Trophoblast cell (in vitro differentiated cells and primary cell): ENCODE results near the gene FBXO10.

Source experiments
- DNase-seq, 2 donors: peaks; one replicate each; pipeline ENCODE4 v3.0.0-alpha.2; 2016
- H2AFZ ChIP-seq: 2 replicates; pipeline ENCODE4 v1.6.1; 2013; ENCODE audit warnings: low read length, moderate library complexity, mild to moderate bottlenecking; ENCODE audit not compliant: insufficient read depth, poor library complexity
- H2AK5ac ChIP-seq: 2 replicates; pipeline ENCODE4 v1.6.1; 2013; ENCODE audit warnings: mild to moderate bottlenecking, low read length
- H2BK120ac ChIP-seq: 2 replicates; pipeline ENCODE4 v1.6.1; 2013; ENCODE audit warnings: low read length, mild to moderate bottlenecking, moderate library complexity; ENCODE audit not compliant: insufficient read depth, poor library complexity
- H2BK12ac ChIP-seq: 2 replicates; pipeline ENCODE4 v1.6.1; 2013; ENCODE audit warnings: mild to moderate bottlenecking, low read length, moderate library complexity
- H2BK5ac ChIP-seq: 2 replicates; pipeline ENCODE4 v1.6.1; 2013; ENCODE audit warnings: low read length, low read depth, moderate library complexity, mild to moderate bottlenecking; ENCODE audit not compliant: poor library complexity
- H3K14ac ChIP-seq: 2 replicates; pipeline ENCODE4 v1.6.1; 2013; ENCODE audit warnings: mild to moderate bottlenecking, low read length
- H3K18ac ChIP-seq: 2 replicates; pipeline ENCODE4 v1.6.1; 2013; ENCODE audit warnings: mild to moderate bottlenecking, low read length
- H3K23ac ChIP-seq: 2 replicates; pipeline ENCODE4 v1.6.1; 2013; ENCODE audit warnings: low read length
- H3K27ac ChIP-seq: 2 replicates; pipeline ENCODE4 v1.5.1; 2013; ENCODE audit warnings: low read depth, mild to moderate bottlenecking, inconsistent platforms, low read length, moderate library complexity
- H3K27me3 ChIP-seq: 2 replicates; pipeline ENCODE4 v1.6.1; 2013; ENCODE audit warnings: inconsistent platforms, mild to moderate bottlenecking, low read length, moderate library complexity; ENCODE audit not compliant: insufficient read depth
- H3K36me3 ChIP-seq, 2 experiments: 1 replicate in 1 of 2; 2 replicates in 1 of 2; pipeline ENCODE4 v1.6.1; 2013; ENCODE audit warnings: low read length in 2 of 2, mild to moderate bottlenecking in 2 of 2, moderate library complexity in 1 of 2; ENCODE audit not compliant: insufficient read depth in 2 of 2, control insufficient read depth in 1 of 2
- H3K4ac ChIP-seq: 2 replicates; pipeline ENCODE4 v1.6.1; 2013; ENCODE audit warnings: low read depth, mild to moderate bottlenecking, low read length, moderate library complexity
- H3K4me1 ChIP-seq, 2 experiments: 1 replicate in 1 of 2; 2 replicates in 1 of 2; pipeline ENCODE4 v1.6.1; 2013; ENCODE audit warnings: low read length in 2 of 2, mild to moderate bottlenecking in 2 of 2, moderate library complexity in 1 of 2; ENCODE audit not compliant: insufficient read depth in 2 of 2, control insufficient read depth in 1 of 2
- H3K4me2 ChIP-seq: 2 replicates; pipeline ENCODE4 v1.6.1; 2013; ENCODE audit warnings: inconsistent platforms, mild to moderate bottlenecking, low read length, moderate library complexity
- H3K4me3 ChIP-seq: 2 replicates; pipeline ENCODE4 v1.5.1; 2013; ENCODE audit warnings: mild to moderate bottlenecking, low read depth, low read length, inconsistent platforms
- H3K79me1 ChIP-seq: one replicate; pipeline ENCODE4 v1.6.1; 2013; ENCODE audit warnings: low read length
- H3K79me2 ChIP-seq: 2 replicates; pipeline ENCODE4 v1.6.1; 2013; ENCODE audit warnings: low read length, mild to moderate bottlenecking; ENCODE audit not compliant: control insufficient read depth, insufficient read depth, poor library complexity
- H3K9ac ChIP-seq: 2 replicates; pipeline ENCODE4 v1.6.1; 2013; ENCODE audit warnings: mild to moderate bottlenecking, low read length
- H3K9me3 ChIP-seq: 2 replicates; pipeline ENCODE4 v1.6.1; 2013; ENCODE audit warnings: low read depth, mild to moderate bottlenecking, control low read depth, inconsistent platforms, low read length; ENCODE audit not compliant: insufficient read depth
- H4K12ac ChIP-seq: 2 replicates; pipeline ENCODE4 v1.6.1; 2013; ENCODE audit warnings: low read depth, mild to moderate bottlenecking, low read length, moderate library complexity
- H4K8ac ChIP-seq: 2 replicates; pipeline ENCODE4 v1.6.1; 2013; ENCODE audit warnings: low read depth, mild to moderate bottlenecking, low read length, moderate library complexity
- H4K91ac ChIP-seq: one replicate; pipeline ENCODE4 v1.6.1; 2013; ENCODE audit warnings: low read depth, mild to moderate bottlenecking, low read length, moderate library complexity
- WGBS: extraction: QIAGEN DNeasy Blood & Tissue Kit; methylation state at CpG from one replicate; pipeline ENCODE4 v1.1.7; 2013; ENCODE audit warnings: missing lambda C conversion rate; ENCODE audit not compliant: insufficient read length, insufficient coverage; ENCODE audit errors: extremely low coverage; 5-methylcytosine and 5-hydroxymethylcytosine counted together

The FBXO10 gene

GRCh38 chr9:37508135-37508833 is 67.9 kb downstream of the FBXO10 start:
- DNase-seq: no peak
- Histone ChIP-seq H3K79me1 (no peaks in the 10 kb centered on the region), H3K27ac (no peak overlapping the region), H3K18ac (no peak overlapping the region), H3K79me2 (no peaks in the 10 kb centered on the region), H3K4me3 (no peak overlapping the region), H2BK12ac (no peak overlapping the region), H3K4me2 (no peak overlapping the region), H2AK5ac (no peak overlapping the region), H2BK120ac (no peak overlapping the region), H3K4me1 (no peaks in the 10 kb centered on the region), H3K36me3 (peaks cover 31 to 39% of the 10 kb centered on the region in 2 experiments), H2BK5ac (no peak overlapping the region), H4K8ac (no peak overlapping the region), H2AFZ (no peak overlapping the region), H4K12ac (no peak overlapping the region), H3K4ac (no peak overlapping the region), H3K27me3 (no peaks in the 10 kb centered on the region), H3K9ac (no peak overlapping the region), H3K23ac (no peak overlapping the region), H4K91ac (no peak overlapping the region), H3K14ac (no peak overlapping the region), H3K9me3 (no peaks in the 10 kb centered on the region)
- no CpG with 5 or more reads among the region's 5 CpGs for WGBS

GRCh38 chr9:37507566-37508134 is 68.5 kb downstream of the FBXO10 start:
- Histone ChIP-seq H3K27me3 (no peaks in the 10 kb centered on the region), H4K8ac (no peak overlapping the region), H4K12ac (no peak overlapping the region), H2AFZ (no peak overlapping the region), H2AK5ac (no peak overlapping the region), H3K4ac (no peak overlapping the region), H3K36me3 (peaks cover 36 to 44% of the 10 kb centered on the region in 2 experiments), H3K4me2 (no peak overlapping the region), H3K79me1 (no peaks in the 10 kb centered on the region), H3K4me1 (no peaks in the 10 kb centered on the region), H3K9me3 (no peaks in the 10 kb centered on the region), H3K23ac (no peak overlapping the region), H4K91ac (no peak overlapping the region), H3K9ac (no peak overlapping the region), H2BK5ac (no peak overlapping the region), H3K79me2 (no peaks in the 10 kb centered on the region), H2BK120ac (no peak overlapping the region), H3K18ac (no peak overlapping the region), H3K27ac (no peak overlapping the region), H2BK12ac (no peak overlapping the region), H3K14ac (no peak overlapping the region), H3K4me3 (no peak overlapping the region)
- DNase-seq: no peak
- WGBS: no CpG with 5 or more reads among the region's 11 CpGs

GRCh38 chr9:37504605-37505004 is 71.6 kb downstream of the FBXO10 start:
- Histone ChIP-seq H3K14ac (no peak overlapping the region), H2BK5ac (no peak overlapping the region), H4K91ac (no peak overlapping the region), H3K79me1 (no peaks in the 10 kb centered on the region), H3K4ac (no peak overlapping the region), H2BK120ac (no peak overlapping the region), H3K79me2 (no peaks in the 10 kb centered on the region), H4K12ac (no peak overlapping the region), H3K9me3 (no peaks in the 10 kb centered on the region), H3K23ac (no peak overlapping the region), H3K4me2 (no peak overlapping the region), H4K8ac (no peak overlapping the region), H3K27me3 (no peaks in the 10 kb centered on the region), H2BK12ac (no peak overlapping the region), H3K18ac (no peak overlapping the region), H2AK5ac (no peak overlapping the region), H3K36me3 (peaks cover 35 to 53% of the 10 kb centered on the region in 2 experiments), H3K9ac (no peak overlapping the region), H3K4me1 (no peaks in the 10 kb centered on the region), H3K4me3 (no peak overlapping the region), H3K27ac (no peak overlapping the region), H2AFZ (no peak overlapping the region)
- WGBS: no CpG with 5 or more reads among the region's 5 CpGs
- no peak for DNase-seq

GRCh38 chr9:37503736-37504135 is 72.4 kb downstream of the FBXO10 start:
- Histone ChIP-seq H3K9ac (no peak overlapping the region), H4K12ac (no peak overlapping the region), H3K23ac (no peak overlapping the region), H3K79me1 (no peaks in the 10 kb centered on the region), H2BK5ac (no peak overlapping the region), H3K14ac (no peak overlapping the region), H3K79me2 (no peaks in the 10 kb centered on the region), H3K4me1 (no peaks in the 10 kb centered on the region), H3K4me3 (no peak overlapping the region), H2BK120ac (no peak overlapping the region), H3K4ac (no peak overlapping the region), H2AK5ac (no peak overlapping the region), H3K36me3 (peaks cover 31 to 55% of the 10 kb centered on the region in 2 experiments), H3K27me3 (no peaks in the 10 kb centered on the region), H3K9me3 (no peaks in the 10 kb centered on the region), H4K8ac (no peak overlapping the region), H2BK12ac (no peak overlapping the region), H3K4me2 (no peak overlapping the region), H2AFZ (no peak overlapping the region), H3K27ac (no peak overlapping the region), H4K91ac (no peak overlapping the region), H3K18ac (no peak overlapping the region)
- no CpG with 5 or more reads among the region's 3 CpGs for WGBS
- DNase-seq: no peak
